Dendritic cell treated with granulocyte-macrophage colony-stimulating factor and Interleukin-4, amounts not matched to agents 40 ng/mL and 50 ng/mL, for 4 days (primary cell): Measurements from ENCODE around the gene CARD9.
A peak's percentile ranks its signal among the peaks of the same experiment; 100 is the strongest.

Experiments
- H3K27ac Mint-ChIP-seq: one replicate; pipeline ENCODE4 v1.8.0; 2022; ENCODE audit warnings: mild to moderate bottlenecking, mixed read lengths
- H3K27me3 Mint-ChIP-seq: one replicate; pipeline ENCODE4 v1.8.0; 2022; ENCODE audit warnings: mild to moderate bottlenecking, mixed read lengths
- H3K36me3 Mint-ChIP-seq: one replicate; pipeline ENCODE4 v1.8.0; 2022; ENCODE audit warnings: low read depth, mixed read lengths
- H3K4me1 Mint-ChIP-seq: one replicate; pipeline ENCODE4 v1.8.0; 2022; ENCODE audit warnings: low read depth, mixed read lengths
- H3K4me3 Mint-ChIP-seq: one replicate; pipeline ENCODE4 v1.8.0; 2022; ENCODE audit warnings: mild to moderate bottlenecking, moderate library complexity, mixed read lengths
- H3K9me3 Mint-ChIP-seq: one replicate; pipeline ENCODE4 v1.8.0; 2022; ENCODE audit warnings: mixed read lengths
- intact Hi-C: fragments of 100-400 bp; cut with micrococcal nuclease; formaldehyde crosslinking; loops from one replicate; pipeline ENCODE4 v1.15.0; 2022

Gene CARD9

GRCh38 chr9:136347472-136348256, 25.8 kb downstream of the CARD9 start:
- intact Hi-C loops: loop anchor here (10.0 kb wide), 1 partner anchor 287 kb away; no protein-coding TSS in a partner anchor
- H3K27me3 Mint-ChIP-seq: peaks cover 2% of the 10 kb centered on the region
- H3K9me3 Mint-ChIP-seq: no peaks in the 10 kb centered on the region
- peaks cover 10% of the 10 kb centered on the region for H3K4me1 Mint-ChIP-seq
- no peaks in the 10 kb centered on the region for H3K36me3 Mint-ChIP-seq
- H3K4me3 Mint-ChIP-seq: no peak overlapping the region
- H3K27ac Mint-ChIP-seq: no peak overlapping the region

- Mint-ChIP-seq H3K9me3 (no peaks in the 10 kb centered on the region), H3K27me3 (peaks cover 2% of the 10 kb centered on the region), H3K4me3 (no peak overlapping the region), H3K36me3 (no peaks in the 10 kb centered on the region), H3K4me1 (peaks cover 13% of the 10 kb centered on the region), H3K27ac (no peak overlapping the region)
- intact Hi-C loops: loop anchor here (10.0 kb wide), 1 partner anchor 288 kb away; no protein-coding TSS in a partner anchor
These were observed 26.5 kb downstream of the CARD9 start for GRCh38 chr9:136346927-136347465.

GRCh38 chr9:136346157-136346481, 27.4 kb downstream of the CARD9 start:
- Mint-ChIP-seq H3K27me3 (peaks cover 2% of the 10 kb centered on the region), H3K27ac (no peak overlapping the region)

GRCh38 chr9:136345281-136346156, 27.9 kb downstream of the CARD9 start:
- peak overlapping the region; percentile 50 for H3K27ac Mint-ChIP-seq
- intact Hi-C loops: loop anchor here (10.0 kb wide), 1 partner anchor 289 kb away; no protein-coding TSS in a partner anchor
- peaks cover 13% of the 10 kb centered on the region for H3K4me1 Mint-ChIP-seq
- H3K4me3 Mint-ChIP-seq: no peak overlapping the region
- peaks cover 2% of the 10 kb centered on the region for H3K27me3 Mint-ChIP-seq
- no peaks in the 10 kb centered on the region for H3K36me3 Mint-ChIP-seq
- no peaks in the 10 kb centered on the region for H3K9me3 Mint-ChIP-seq

More at GRCh38 chr9:136346157-136346481, 27.4 kb downstream of the CARD9 start:
- Mint-ChIP-seq H3K4me1 (peaks cover 13% of the 10 kb centered on the region), H3K9me3 (no peaks in the 10 kb centered on the region), H3K36me3 (no peaks in the 10 kb centered on the region), H3K4me3 (no peak overlapping the region)
- intact Hi-C loops: loop anchor here (10.0 kb wide), 1 partner anchor 289 kb away; no protein-coding TSS in a partner anchor

- no peaks in the 10 kb centered on the region for H3K36me3 Mint-ChIP-seq
These were observed 28.8 kb downstream of the CARD9 start for GRCh38 chr9:136344544-136345280.

GRCh38 chr9:136343884-136344269, 29.6 kb downstream of the CARD9 start:
- Mint-ChIP-seq H3K27me3 (peaks cover 2% of the 10 kb centered on the region), H3K9me3 (no peaks in the 10 kb centered on the region), H3K36me3 (no peaks in the 10 kb centered on the region), H3K27ac (no peak overlapping the region), H3K4me1 (peaks cover 18% of the 10 kb centered on the region), H3K4me3 (no peak overlapping the region)
- intact Hi-C loops: loop anchor here (10.0 kb wide), 1 partner anchor 291 kb away; no protein-coding TSS in a partner anchor

More at GRCh38 chr9:136344544-136345280, 28.8 kb downstream of the CARD9 start:
- Mint-ChIP-seq H3K9me3 (no peaks in the 10 kb centered on the region), H3K27ac (peak overlapping the region; percentile 50), H3K4me1 (peaks cover 13% of the 10 kb centered on the region), H3K4me3 (no peak overlapping the region), H3K27me3 (peaks cover 2% of the 10 kb centered on the region)
- intact Hi-C loops: loop anchor here (10.0 kb wide), 1 partner anchor 290 kb away; no protein-coding TSS in a partner anchor

GRCh38 chr9:136343121-136343883, 30.2 kb downstream of the CARD9 start:
- H3K27me3 Mint-ChIP-seq: peaks cover 2% of the 10 kb centered on the region
- peak overlapping the region; percentile 82 for H3K27ac Mint-ChIP-seq
- peaks cover 18% of the 10 kb centered on the region for H3K4me1 Mint-ChIP-seq
- no peaks in the 10 kb centered on the region for H3K36me3 Mint-ChIP-seq
- peak overlapping the region; percentile 69 for H3K4me3 Mint-ChIP-seq
- no peaks in the 10 kb centered on the region for H3K9me3 Mint-ChIP-seq
- intact Hi-C loops: loop anchor here (10.0 kb wide), 1 partner anchor 291 kb away; no protein-coding TSS in a partner anchor

GRCh38 chr9:136342181-136343120, 31.0 kb downstream of the CARD9 start:
- Mint-ChIP-seq H3K27me3 (peaks cover 2% of the 10 kb centered on the region), H3K4me3 (peak overlapping the region; percentile 69), H3K4me1 (peaks cover 18% of the 10 kb centered on the region), H3K36me3 (peaks cover 7% of the 10 kb centered on the region), H3K9me3 (no peaks in the 10 kb centered on the region), H3K27ac (peak overlapping the region; percentile 82)
- intact Hi-C loops: loop anchor here (10.0 kb wide), 1 partner anchor 292 kb away; no protein-coding TSS in a partner anchor

- peaks cover 2% of the 10 kb centered on the region for H3K27me3 Mint-ChIP-seq
- no peak overlapping the region for H3K4me3 Mint-ChIP-seq
- H3K36me3 Mint-ChIP-seq: peaks cover 13% of the 10 kb centered on the region
- no peaks in the 10 kb centered on the region for H3K9me3 Mint-ChIP-seq
- intact Hi-C loops: loop anchor here (10.0 kb wide), 1 partner anchor 293 kb away; no protein-coding TSS in a partner anchor
- H3K27ac Mint-ChIP-seq: no peak overlapping the region
- H3K4me1 Mint-ChIP-seq: peaks cover 18% of the 10 kb centered on the region
These were observed 31.7 kb downstream of the CARD9 start for GRCh38 chr9:136341769-136342168.

GRCh38 chr9:136341042-136341655, 32.3 kb downstream of the CARD9 start:
- no peak overlapping the region for H3K4me3 Mint-ChIP-seq
- H3K27ac Mint-ChIP-seq: no peak overlapping the region
- H3K4me1 Mint-ChIP-seq: peaks cover 18% of the 10 kb centered on the region
- intact Hi-C loops: loop anchor here (10.0 kb wide), 1 partner anchor 294 kb away; no protein-coding TSS in a partner anchor
- peaks cover 2% of the 10 kb centered on the region for H3K27me3 Mint-ChIP-seq
- H3K9me3 Mint-ChIP-seq: no peaks in the 10 kb centered on the region
- peaks cover 13% of the 10 kb centered on the region for H3K36me3 Mint-ChIP-seq

- Mint-ChIP-seq H3K27ac (no peak overlapping the region), H3K4me1 (peaks cover 18% of the 10 kb centered on the region), H3K9me3 (no peaks in the 10 kb centered on the region), H3K27me3 (peaks cover 2% of the 10 kb centered on the region), H3K36me3 (peaks cover 13% of the 10 kb centered on the region), H3K4me3 (no peak overlapping the region)
- intact Hi-C loops: loop anchor here (10.0 kb wide), 1 partner anchor 294 kb away; no protein-coding TSS in a partner anchor
These were observed 33.0 kb downstream of the CARD9 start for GRCh38 chr9:136340356-136341041.
